ENCODE data around the gene WASHC4.

WASHC4 gene

GRCh38 chr12:105190530-105190929, 83.0 kb downstream of the WASHC4 start:
- H3K4me1 ChIP-seq (ENCODE audit: control insufficient read depth, insufficient read depth, low read length): no peaks in the 10 kb centered on the region
- no peak overlapping the region for H3K4me3 ChIP-seq (ENCODE audit: low read length)
- H3K36me3 ChIP-seq (ENCODE audit: control insufficient read depth, insufficient read depth, low read length): peaks cover 8% of the 10 kb centered on the region
- H3K27ac ChIP-seq (ENCODE audit: low read length): no peak overlapping the region
- WGBS (ENCODE audit: insufficient coverage, insufficient read length): 100% methylated on average over 1 of the region's 6 CpGs
- H3K27me3 ChIP-seq (ENCODE audit: control insufficient read depth, insufficient read depth, low read length): no peaks in the 10 kb centered on the region
- no peaks in the 10 kb centered on the region for H3K9me3 ChIP-seq (ENCODE audit: control insufficient read depth, insufficient read depth, low read length)
- DNase-seq (ENCODE audit: low read depth, low spot score): no peak

DNA sequence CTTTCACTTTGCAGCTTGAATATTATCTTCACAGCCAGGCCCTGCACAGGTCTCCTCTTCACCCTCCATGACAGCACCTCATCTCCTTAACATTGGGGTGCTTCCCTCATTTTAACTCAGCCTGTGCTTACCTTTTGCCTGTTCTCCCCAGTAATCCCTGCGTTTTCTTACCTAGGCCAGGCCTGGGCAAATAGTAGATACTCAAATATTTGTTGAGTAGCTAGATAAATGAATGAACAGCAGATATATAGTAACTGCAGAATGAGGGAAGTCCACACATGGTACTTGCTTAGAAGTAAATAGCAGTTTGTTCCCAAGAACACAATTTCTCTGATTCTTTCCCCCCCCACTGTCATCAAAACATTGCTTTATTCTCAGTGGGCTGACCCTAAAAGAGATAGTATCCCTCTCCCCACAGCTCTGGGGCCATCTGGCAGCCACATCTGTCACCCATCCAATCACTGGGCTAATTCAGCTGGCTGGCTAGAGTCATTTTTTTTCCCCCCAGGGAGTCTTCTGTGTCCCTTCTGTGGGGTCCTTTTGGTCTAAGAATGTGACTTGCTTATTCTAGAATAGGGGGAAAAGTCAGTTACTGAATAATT, 85.2 kb downstream of the WASHC4 start:
- no peak overlapping the region for H3K27ac ChIP-seq (ENCODE audit: low read length)
- no peaks in the 10 kb centered on the region for H3K4me1 ChIP-seq (ENCODE audit: control insufficient read depth, insufficient read depth, low read length)
- peaks cover 13% of the 10 kb centered on the region for H3K36me3 ChIP-seq (ENCODE audit: control insufficient read depth, insufficient read depth, low read length)
- no CpG with 5 or more reads among the region's 1 CpG for WGBS (ENCODE audit: insufficient coverage, insufficient read length)
- no peaks in the 10 kb centered on the region; the same call in 1 of the 2 replicates for H3K27me3 ChIP-seq (ENCODE audit: control insufficient read depth, insufficient read depth, low read length)
- no peak for DNase-seq (ENCODE audit: low read depth, low spot score)
- no peak overlapping the region for H3K4me3 ChIP-seq (ENCODE audit: low read length)
- no peaks in the 10 kb centered on the region for H3K9me3 ChIP-seq (ENCODE audit: control insufficient read depth, insufficient read depth, low read length)

GRCh38 chr12:105194947-105195346, 87.4 kb downstream of the WASHC4 start:
- Histone ChIP-seq H3K27me3 (ENCODE audit: control insufficient read depth, insufficient read depth, low read length) (no peaks in the 10 kb centered on the region; the same call in 1 of the 2 replicates), H3K36me3 (ENCODE audit: control insufficient read depth, insufficient read depth, low read length) (peaks cover 13% of the 10 kb centered on the region), H3K4me1 (ENCODE audit: control insufficient read depth, insufficient read depth, low read length) (no peaks in the 10 kb centered on the region), H3K9me3 (ENCODE audit: control insufficient read depth, insufficient read depth, low read length) (no peaks in the 10 kb centered on the region), H3K27ac (ENCODE audit: low read length) (no peak overlapping the region), H3K4me3 (ENCODE audit: low read length) (no peak overlapping the region)
- no peak for DNase-seq (ENCODE audit: low read depth, low spot score)
- no CpG with 5 or more reads among the region's 6 CpGs for WGBS (ENCODE audit: insufficient coverage, insufficient read length)

GRCh38 chr12:105196090-105196489, 88.6 kb downstream of the WASHC4 start:
- no peak for DNase-seq (ENCODE audit: low read depth, low spot score)
- peaks cover 13% of the 10 kb centered on the region for H3K36me3 ChIP-seq (ENCODE audit: control insufficient read depth, insufficient read depth, low read length)
- H3K27me3 ChIP-seq (ENCODE audit: control insufficient read depth, insufficient read depth, low read length): no peaks in the 10 kb centered on the region; the same call in 1 of the 2 replicates
- no peak overlapping the region for H3K4me3 ChIP-seq (ENCODE audit: low read length)
- no CpG with 5 or more reads among the region's 6 CpGs for WGBS (ENCODE audit: insufficient coverage, insufficient read length)
- no peak overlapping the region for H3K27ac ChIP-seq (ENCODE audit: low read length)
- H3K4me1 ChIP-seq (ENCODE audit: control insufficient read depth, insufficient read depth, low read length): no peaks in the 10 kb centered on the region
- H3K9me3 ChIP-seq (ENCODE audit: control insufficient read depth, insufficient read depth, low read length): no peaks in the 10 kb centered on the region

- Histone ChIP-seq H3K27ac (ENCODE audit: low read length) (no peak overlapping the region), H3K36me3 (ENCODE audit: control insufficient read depth, insufficient read depth, low read length) (peaks cover 11% of the 10 kb centered on the region), H3K9me3 (ENCODE audit: control insufficient read depth, insufficient read depth, low read length) (no peaks in the 10 kb centered on the region), H3K4me3 (ENCODE audit: low read length) (no peak overlapping the region), H3K4me1 (ENCODE audit: control insufficient read depth, insufficient read depth, low read length) (no peaks in the 10 kb centered on the region), H3K27me3 (ENCODE audit: control insufficient read depth, insufficient read depth, low read length) (no peaks in the 10 kb centered on the region; the same call in 1 of the 2 replicates)
- DNase-seq (ENCODE audit: low read depth, low spot score): no peak
- WGBS (ENCODE audit: insufficient coverage, insufficient read length): no CpG with 5 or more reads among the region's 6 CpGs
Observed at GRCh38 chr12:105198961-105199360, 91.4 kb downstream of the WASHC4 start.

GRCh38 chr12:105200385-105200784, 92.9 kb downstream of the WASHC4 start:
- peaks cover 7% of the 10 kb centered on the region; the same call in 1 of the 2 replicates for H3K36me3 ChIP-seq (ENCODE audit: control insufficient read depth, insufficient read depth, low read length)

GRCh38 chr12:105201299-105201698, 93.8 kb downstream of the WASHC4 start:
- Histone ChIP-seq H3K27ac (ENCODE audit: low read length) (no peak overlapping the region), H3K4me1 (ENCODE audit: control insufficient read depth, insufficient read depth, low read length) (no peaks in the 10 kb centered on the region), H3K4me3 (ENCODE audit: low read length) (no peak overlapping the region), H3K9me3 (ENCODE audit: control insufficient read depth, insufficient read depth, low read length) (no peaks in the 10 kb centered on the region), H3K36me3 (ENCODE audit: control insufficient read depth, insufficient read depth, low read length) (peaks cover 8% of the 10 kb centered on the region; the same call in 1 of the 2 replicates), H3K27me3 (ENCODE audit: control insufficient read depth, insufficient read depth, low read length) (no peaks in the 10 kb centered on the region; the same call in 1 of the 2 replicates)
- DNase-seq (ENCODE audit: low read depth, low spot score): no peak
- no CpG with 5 or more reads among the region's 7 CpGs for WGBS (ENCODE audit: insufficient coverage, insufficient read length)

More at GRCh38 chr12:105200385-105200784, 92.9 kb downstream of the WASHC4 start:
- H3K27ac ChIP-seq (ENCODE audit: low read length): no peak overlapping the region
- DNase-seq (ENCODE audit: low read depth, low spot score): no peak
- H3K9me3 ChIP-seq (ENCODE audit: control insufficient read depth, insufficient read depth, low read length): no peaks in the 10 kb centered on the region
- no peaks in the 10 kb centered on the region for H3K4me1 ChIP-seq (ENCODE audit: control insufficient read depth, insufficient read depth, low read length)
- no CpG with 5 or more reads among the region's 4 CpGs for WGBS (ENCODE audit: insufficient coverage, insufficient read length)
- H3K4me3 ChIP-seq (ENCODE audit: low read length): no peak overlapping the region
- H3K27me3 ChIP-seq (ENCODE audit: control insufficient read depth, insufficient read depth, low read length): no peaks in the 10 kb centered on the region; the same call in 1 of the 2 replicates

- H3K4me1 ChIP-seq (ENCODE audit: control insufficient read depth, insufficient read depth, low read length): no peaks in the 10 kb centered on the region
- H3K36me3 ChIP-seq (ENCODE audit: control insufficient read depth, insufficient read depth, low read length): peaks cover 10% of the 10 kb centered on the region; the same call in 1 of the 2 replicates
- no peak overlapping the region for H3K27ac ChIP-seq (ENCODE audit: low read length)
- H3K9me3 ChIP-seq (ENCODE audit: control insufficient read depth, insufficient read depth, low read length): no peaks in the 10 kb centered on the region
- H3K4me3 ChIP-seq (ENCODE audit: low read length): no peak overlapping the region
- no CpG with 5 or more reads among the region's 6 CpGs for WGBS (ENCODE audit: insufficient coverage, insufficient read length)
- no peaks in the 10 kb centered on the region; the same call in 1 of the 2 replicates for H3K27me3 ChIP-seq (ENCODE audit: control insufficient read depth, insufficient read depth, low read length)
- no peak for DNase-seq (ENCODE audit: low read depth, low spot score)
Observed at GRCh38 chr12:105202202-105202601, 94.7 kb downstream of the WASHC4 start.

DNA sequence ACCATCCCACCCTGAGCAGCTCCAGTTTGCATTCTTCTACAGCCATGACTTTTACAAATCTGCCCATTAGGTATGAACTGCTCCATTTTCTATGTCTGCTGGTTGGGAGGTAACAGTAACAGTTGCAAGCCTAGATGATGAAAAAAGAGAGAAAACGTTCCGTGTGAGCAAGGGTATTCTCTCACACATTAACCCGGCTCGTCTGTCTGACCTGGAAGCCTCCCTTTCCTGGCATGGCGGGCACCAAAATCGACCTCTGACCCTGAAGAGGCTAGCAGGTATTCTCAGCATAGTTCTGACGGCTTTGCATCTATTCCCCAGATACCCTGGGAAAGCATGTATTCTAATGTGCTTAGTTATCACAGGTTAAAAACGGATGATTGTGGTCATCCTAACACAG, 96.6 kb downstream of the WASHC4 start:
- no peaks in the 10 kb centered on the region for H3K27me3 ChIP-seq (ENCODE audit: control insufficient read depth, insufficient read depth, low read length)
- no peaks in the 10 kb centered on the region for H3K9me3 ChIP-seq (ENCODE audit: control insufficient read depth, insufficient read depth, low read length)
- no peak overlapping the region for H3K27ac ChIP-seq (ENCODE audit: low read length)
- WGBS (ENCODE audit: insufficient coverage, insufficient read length): no CpG with 5 or more reads among the region's 8 CpGs
- H3K36me3 ChIP-seq (ENCODE audit: control insufficient read depth, insufficient read depth, low read length): peaks cover 7% of the 10 kb centered on the region; the same call in 1 of the 2 replicates
- H3K4me3 ChIP-seq (ENCODE audit: low read length): no peak overlapping the region
- no peaks in the 10 kb centered on the region for H3K4me1 ChIP-seq (ENCODE audit: control insufficient read depth, insufficient read depth, low read length)
- DNase-seq (ENCODE audit: low read depth, low spot score): no peak

- H3K9me3 ChIP-seq (ENCODE audit: control insufficient read depth, insufficient read depth, low read length): no peaks in the 10 kb centered on the region
- no CpG with 5 or more reads among the region's 6 CpGs for WGBS (ENCODE audit: insufficient coverage, insufficient read length)
Observed at GRCh38 chr12:105204916-105205315, 97.4 kb downstream of the WASHC4 start.

More at GRCh38 chr12:105204916-105205315, 97.4 kb downstream of the WASHC4 start:
- no peaks in the 10 kb centered on the region for H3K4me1 ChIP-seq (ENCODE audit: control insufficient read depth, insufficient read depth, low read length)
- no peak for DNase-seq (ENCODE audit: low read depth, low spot score)
- H3K4me3 ChIP-seq (ENCODE audit: low read length): no peak overlapping the region
- H3K27me3 ChIP-seq (ENCODE audit: control insufficient read depth, insufficient read depth, low read length): no peaks in the 10 kb centered on the region
- peaks cover 7% of the 10 kb centered on the region; the same call in 1 of the 2 replicates for H3K36me3 ChIP-seq (ENCODE audit: control insufficient read depth, insufficient read depth, low read length)
- H3K27ac ChIP-seq (ENCODE audit: low read length): no peak overlapping the region
